K562 (cell line): ENCODE measurements around the gene CCNK. TPM values are rescaled to one million over a fixed set of nuclear protein-coding genes. Genes with fewer than 3 reads are reported as not detected.

Experiments used
- polyA plus RNA-seq, 8 experiments: library from polyadenylated mRNA; depleted of rRNA in 4 of 8; stranded (reverse) in 5 of 8; unstranded in 3 of 8; fragments of >200 nt; fragmentation: Nextera tagmentation in 2 of 8; fragmentation: Illumina TruSeq in 1 of 8; extraction: Ambion mirVana in 2 of 8; extraction: Trizol in 1 of 8; gene quantifications; 2 replicates each; pipeline versions ENCODE4 v1.2.1 to v1.2.3, GENCODE V29; 2011 to 2014; ENCODE audit warnings: inconsistent platforms in 1 of 8, missing spikeins in 1 of 8
- total RNA-seq, 7 experiments: library from RNA; depleted of rRNA in 6 of 7; stranded (reverse); fragments of >200 nt in 6 of 7; fragmentation: Illumina TruSeq in 2 of 7; extraction: Trizol in 2 of 7; gene quantifications; 2 replicates each; pipeline versions ENCODE4 v1.2.1 to v1.2.3, GENCODE V29; 2011 to 2021; ENCODE audit warnings: low replicate concordance in 1 of 7
- TF ChIP-seq, protein P1 (sequence below), 2 experiments: fragments of 450-650 bp in 1 of 2; sonication (generic) in 1 of 2; formaldehyde crosslinking in 1 of 2; IDR thresholded peaks; 2 replicates each; pipeline versions ENCODE4 v1.7.1 to v1.9.0; 2016 to 2022; ENCODE audit warnings: inconsistent platforms in 1 of 2, mild to moderate bottlenecking in 1 of 2, missing genetic modification reagents in 1 of 2

Gene CCNK
- total and polyA plus RNA-seq, 9 of the 15 experiments (the other 6 are each of a cell fraction or from before 2014, with no cell fraction given), result 5.8 to 84.2 (median 16.4) TPM

DNA sequence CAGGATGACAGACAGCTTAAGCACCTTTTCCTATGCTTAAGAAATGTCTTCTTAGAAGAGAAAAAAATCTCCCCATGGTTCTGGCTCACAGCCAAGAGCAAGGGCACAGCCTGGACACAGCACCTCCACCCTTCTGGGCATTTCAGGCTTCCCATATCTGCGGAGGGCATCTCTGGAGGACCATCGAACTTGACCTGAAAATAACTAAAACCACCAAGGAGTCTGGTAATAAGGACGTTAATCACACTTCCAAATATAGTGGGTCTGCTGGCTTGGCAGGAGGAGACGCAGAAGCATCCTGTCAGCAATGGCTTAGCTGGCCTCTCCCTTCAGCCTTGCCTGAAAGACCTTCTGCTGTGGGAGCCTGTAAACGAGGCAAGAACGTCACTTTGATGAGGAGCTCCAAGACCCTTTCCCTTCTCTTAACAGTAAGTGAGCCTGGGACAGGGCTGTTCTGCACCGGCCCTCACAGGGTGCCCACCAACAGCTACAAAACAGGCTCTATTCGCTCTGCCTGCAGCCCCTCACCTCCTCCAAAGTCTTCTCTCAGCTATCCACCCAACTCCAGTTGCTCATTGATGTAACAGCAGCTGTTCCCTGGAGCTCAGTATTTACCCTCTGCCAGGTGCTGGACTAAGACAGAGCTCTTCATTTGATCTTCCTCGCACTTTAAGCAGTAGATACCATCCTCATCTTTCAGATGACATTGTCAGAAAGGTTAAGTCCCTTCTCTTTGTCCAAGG is 13.7 kb upstream of the CCNK start (continued):
- TF ChIP-seq, protein P1, sequence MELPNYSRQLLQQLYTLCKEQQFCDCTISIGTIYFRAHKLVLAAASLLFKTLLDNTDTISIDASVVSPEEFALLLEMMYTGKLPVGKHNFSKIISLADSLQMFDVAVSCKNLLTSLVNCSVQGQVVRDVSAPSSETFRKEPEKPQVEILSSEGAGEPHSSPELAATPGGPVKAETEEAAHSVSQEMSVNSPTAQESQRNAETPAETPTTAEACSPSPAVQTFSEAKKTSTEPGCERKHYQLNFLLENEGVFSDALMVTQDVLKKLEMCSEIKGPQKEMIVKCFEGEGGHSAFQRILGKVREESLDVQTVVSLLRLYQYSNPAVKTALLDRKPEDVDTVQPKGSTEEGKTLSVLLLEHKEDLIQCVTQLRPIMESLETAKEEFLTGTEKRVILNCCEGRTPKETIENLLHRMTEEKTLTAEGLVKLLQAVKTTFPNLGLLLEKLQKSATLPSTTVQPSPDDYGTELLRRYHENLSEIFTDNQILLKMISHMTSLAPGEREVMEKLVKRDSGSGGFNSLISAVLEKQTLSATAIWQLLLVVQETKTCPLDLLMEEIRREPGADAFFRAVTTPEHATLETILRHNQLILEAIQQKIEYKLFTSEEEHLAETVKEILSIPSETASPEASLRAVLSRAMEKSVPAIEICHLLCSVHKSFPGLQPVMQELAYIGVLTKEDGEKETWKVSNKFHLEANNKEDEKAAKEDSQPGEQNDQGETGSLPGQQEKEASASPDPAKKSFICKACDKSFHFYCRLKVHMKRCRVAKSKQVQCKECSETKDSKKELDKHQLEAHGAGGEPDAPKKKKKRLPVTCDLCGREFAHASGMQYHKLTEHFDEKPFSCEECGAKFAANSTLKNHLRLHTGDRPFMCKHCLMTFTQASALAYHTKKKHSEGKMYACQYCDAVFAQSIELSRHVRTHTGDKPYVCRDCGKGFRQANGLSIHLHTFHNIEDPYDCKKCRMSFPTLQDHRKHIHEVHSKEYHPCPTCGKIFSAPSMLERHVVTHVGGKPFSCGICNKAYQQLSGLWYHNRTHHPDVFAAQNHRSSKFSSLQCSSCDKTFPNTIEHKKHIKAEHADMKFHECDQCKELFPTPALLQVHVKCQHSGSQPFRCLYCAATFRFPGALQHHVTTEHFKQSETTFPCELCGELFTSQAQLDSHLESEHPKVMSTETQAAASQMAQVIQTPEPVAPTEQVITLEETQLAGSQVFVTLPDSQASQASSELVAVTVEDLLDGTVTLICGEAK (IDR thresholded peaks at IDR 0.05), result no peak
- TF ChIP-seq, protein P1 (CRISPR knock-in tag; IDR thresholded peaks at IDR 0.05), result no peak
